ENCODE data around the gene FSCN2. TPM values are rescaled to one million over a fixed set of nuclear protein-coding genes. Genes with fewer than 3 reads are reported as not detected.
A peak's percentile ranks its signal among the peaks of the same experiment; 100 is the strongest.

FSCN2 gene
- total RNA-seq, 2 donors from 2014 or later = 0.95 to 1.8 TPM

GRCh38 chr17:81487089-81487486 is 41.1 kb upstream of the FSCN2 start:
- ATAC-seq (replicated peaks in 1 of 2) (no peak), DNase-seq (no peak)
- Mint-ChIP-seq H3K36me3 (ENCODE audit: insufficient read depth in 2 of 2) (no peaks in the 10 kb centered on the region), H3K4me3 (peak overlapping the region; percentile 64 to 75), H3K27me3 (ENCODE audit: low read depth) (peaks cover 41% of the 10 kb centered on the region), H3K4me1 (ENCODE audit: low read depth) (peaks cover 31% of the 10 kb centered on the region), H3K27ac (no peak overlapping the region), H3K9me3 (no peaks in the 10 kb centered on the region)

GRCh38 chr17:81487487-81488275 is 40.5 kb upstream of the FSCN2 start:
- DNase-seq = peak; percentile 84 to 87
- Mint-ChIP-seq H3K9me3 (no peaks in the 10 kb centered on the region), H3K36me3 (ENCODE audit: insufficient read depth in 2 of 2) (no peaks in the 10 kb centered on the region), H3K27me3 (ENCODE audit: low read depth) (peaks cover 35% of the 10 kb centered on the region), H3K4me1 (ENCODE audit: low read depth) (peaks cover 25% of the 10 kb centered on the region), H3K4me3 (peak overlapping the region; percentile 64 to 75), H3K27ac (no peak overlapping the region)
- ATAC-seq (replicated peaks in 1 of 2) = peak; percentile 85

GRCh38 chr17:81488276-81488860 is 39.8 kb upstream of the FSCN2 start:
- Mint-ChIP-seq H3K27ac (no peak overlapping the region), H3K27me3 (ENCODE audit: low read depth) (peaks cover 31% of the 10 kb centered on the region), H3K36me3 (ENCODE audit: insufficient read depth in 2 of 2) (no peaks in the 10 kb centered on the region), H3K4me1 (ENCODE audit: low read depth) (peaks cover 18% of the 10 kb centered on the region), H3K4me3 (peak overlapping the region; percentile 14 to 52), H3K9me3 (no peaks in the 10 kb centered on the region)
- ATAC-seq (replicated peaks in 1 of 2) (peak; percentile 2 to 5), DNase-seq (no peak)

GRCh38 chr17:81489012-81489997 is 38.9 kb upstream of the FSCN2 start:
- DNase-seq (no peak), ATAC-seq (replicated peaks in 1 of 2) (no peak)
- H3K9me3 Mint-ChIP-seq = no peaks in the 10 kb centered on the region
- peaks cover 16% of the 10 kb centered on the region for H3K4me1 Mint-ChIP-seq (ENCODE audit: low read depth)
- peak overlapping the region; percentile 36 to 68 for H3K4me3 Mint-ChIP-seq
- H3K27me3 Mint-ChIP-seq (ENCODE audit: low read depth) = peaks cover 31% of the 10 kb centered on the region
- H3K36me3 Mint-ChIP-seq (ENCODE audit: insufficient read depth in 2 of 2) = no peaks in the 10 kb centered on the region
- H3K27ac Mint-ChIP-seq = no peak overlapping the region

GRCh38 chr17:81489998-81490992 is 37.9 kb upstream of the FSCN2 start:
- Mint-ChIP-seq H3K27me3 (ENCODE audit: low read depth) (peaks cover 31% of the 10 kb centered on the region), H3K27ac (no peak overlapping the region), H3K36me3 (ENCODE audit: insufficient read depth in 2 of 2) (no peaks in the 10 kb centered on the region), H3K4me1 (ENCODE audit: low read depth) (peaks cover 16% of the 10 kb centered on the region), H3K9me3 (no peaks in the 10 kb centered on the region), H3K4me3 (no peak overlapping the region)
- no peak for ATAC-seq (replicated peaks in 1 of 2)
- DNase-seq = no peak

GRCh38 chr17:81491181-81491581 is 37.0 kb upstream of the FSCN2 start:
- DNase-seq (no peak), ATAC-seq (replicated peaks in 1 of 2) (no peak)
- H3K4me3 Mint-ChIP-seq = no peak overlapping the region
- H3K36me3 Mint-ChIP-seq (ENCODE audit: insufficient read depth in 2 of 2) = no peaks in the 10 kb centered on the region
- H3K9me3 Mint-ChIP-seq = no peaks in the 10 kb centered on the region
- H3K27ac Mint-ChIP-seq = no peak overlapping the region
- peaks cover 12% of the 10 kb centered on the region for H3K4me1 Mint-ChIP-seq (ENCODE audit: low read depth)
- H3K27me3 Mint-ChIP-seq (ENCODE audit: low read depth) = peaks cover 26% of the 10 kb centered on the region

- Mint-ChIP-seq H3K36me3 (ENCODE audit: insufficient read depth in 2 of 2) (no peaks in the 10 kb centered on the region), H3K4me1 (ENCODE audit: low read depth) (peaks cover 6% of the 10 kb centered on the region), H3K4me3 (no peak overlapping the region), H3K9me3 (no peaks in the 10 kb centered on the region), H3K27me3 (ENCODE audit: low read depth) (peaks cover 20% of the 10 kb centered on the region), H3K27ac (no peak overlapping the region)
- DNase-seq (no peak), ATAC-seq (replicated peaks in 1 of 2) (no peak)
Observed at GRCh38 chr17:81491761-81492160, 36.4 kb upstream of the FSCN2 start.

GRCh38 chr17:81492202-81492601 is 36.0 kb upstream of the FSCN2 start:
- H3K4me1 Mint-ChIP-seq (ENCODE audit: low read depth) = peaks cover 2% of the 10 kb centered on the region
- H3K9me3 Mint-ChIP-seq = no peaks in the 10 kb centered on the region

GRCh38 chr17:81492706-81493105 is 35.5 kb upstream of the FSCN2 start:
- H3K36me3 Mint-ChIP-seq (ENCODE audit: insufficient read depth in 2 of 2) = no peaks in the 10 kb centered on the region
- H3K4me3 Mint-ChIP-seq = no peak overlapping the region

More at GRCh38 chr17:81492202-81492601, 36.0 kb upstream of the FSCN2 start:
- peaks cover 20% of the 10 kb centered on the region for H3K27me3 Mint-ChIP-seq (ENCODE audit: low read depth)
- H3K4me3 Mint-ChIP-seq = no peak overlapping the region
- no peak for DNase-seq
- no peak overlapping the region for H3K27ac Mint-ChIP-seq
- H3K36me3 Mint-ChIP-seq (ENCODE audit: insufficient read depth in 2 of 2) = no peaks in the 10 kb centered on the region
- no peak for ATAC-seq (replicated peaks in 1 of 2)

GRCh38 chr17:81493198-81494038 is 34.8 kb upstream of the FSCN2 start:
- no peak for ATAC-seq (replicated peaks in 1 of 2)
- no peaks in the 10 kb centered on the region for H3K36me3 Mint-ChIP-seq (ENCODE audit: insufficient read depth in 2 of 2)
- H3K27ac Mint-ChIP-seq = no peak overlapping the region

More at GRCh38 chr17:81492706-81493105, 35.5 kb upstream of the FSCN2 start:
- no peak for DNase-seq
- Mint-ChIP-seq H3K27me3 (ENCODE audit: low read depth) (peaks cover 20% of the 10 kb centered on the region), H3K9me3 (no peaks in the 10 kb centered on the region), H3K4me1 (ENCODE audit: low read depth) (no peaks in the 10 kb centered on the region), H3K27ac (no peak overlapping the region)
- no peak for ATAC-seq (replicated peaks in 1 of 2)

GRCh38 chr17:81494626-81495377 is 33.4 kb upstream of the FSCN2 start:
- no peaks in the 10 kb centered on the region for H3K9me3 Mint-ChIP-seq
- ATAC-seq (replicated peaks in 1 of 2) = peak in 1 of 2 donors; percentile 56
- H3K27me3 Mint-ChIP-seq (ENCODE audit: low read depth) = peaks cover 14% of the 10 kb centered on the region
- H3K27ac Mint-ChIP-seq = no peak overlapping the region
- H3K4me3 Mint-ChIP-seq = no peak overlapping the region
- no peak for DNase-seq
- H3K36me3 Mint-ChIP-seq (ENCODE audit: insufficient read depth in 2 of 2) = no peaks in the 10 kb centered on the region
- H3K4me1 Mint-ChIP-seq (ENCODE audit: low read depth) = no peaks in the 10 kb centered on the region

More at GRCh38 chr17:81493198-81494038, 34.8 kb upstream of the FSCN2 start:
- no peaks in the 10 kb centered on the region for H3K9me3 Mint-ChIP-seq
- H3K27me3 Mint-ChIP-seq (ENCODE audit: low read depth) = peaks cover 20% of the 10 kb centered on the region
- H3K4me3 Mint-ChIP-seq = no peak overlapping the region
- no peak for DNase-seq
- no peaks in the 10 kb centered on the region for H3K4me1 Mint-ChIP-seq (ENCODE audit: low read depth)

Measured in activated T-cell treated with anti-CD3 and anti-CD28 coated beads, Interleukin-2, amount 50 U/mL, for 72 hours (primary cell).